AG20443 (cell line): ENCODE results near the gene SORCS3.

Source experiments
- DNase-seq: peaks from one replicate; pipeline ENCODE4 v3.0.0; 2012; ENCODE audit warnings: low spot score, mixed read lengths

The SORCS3 gene

GRCh38 chr10:105262666-105263065, 621.6 kb downstream of the SORCS3 start:
- no peak for DNase-seq

- no peak for DNase-seq
These were observed 626.0 kb downstream of the SORCS3 start for GRCh38 chr10:105266966-105267539.

- DNase-seq: no peak
These were observed 627.9 kb downstream of the SORCS3 start for GRCh38 chr10:105268961-105269360.

GRCh38 chr10:105269689-105270088, 628.6 kb downstream of the SORCS3 start:
- DNase-seq: no peak

- no peak for DNase-seq
These were observed 633.5 kb downstream of the SORCS3 start for GRCh38 chr10:105274556-105275070.

- no peak for DNase-seq
These were observed 637.3 kb downstream of the SORCS3 start for GRCh38 chr10:105278439-105278838.

- DNase-seq: no peak
These were observed 638.0 kb downstream of the SORCS3 start for GRCh38 chr10:105279101-105279500.

GRCh38 chr10:105280895-105281294, 639.8 kb downstream of the SORCS3 start:
- DNase-seq: no peak

- DNase-seq: no peak
These were observed 643.6 kb downstream of the SORCS3 start for GRCh38 chr10:105284476-105285215.

- no peak for DNase-seq
These were observed 646.9 kb downstream of the SORCS3 start for GRCh38 chr10:105288026-105288425.

- no peak for DNase-seq
These were observed 647.5 kb downstream of the SORCS3 start for GRCh38 chr10:105288613-105289012.

- no peak for DNase-seq
These were observed 650.5 kb downstream of the SORCS3 start for GRCh38 chr10:105291571-105291970.

- DNase-seq: no peak
These were observed 651.1 kb downstream of the SORCS3 start for GRCh38 chr10:105292236-105292635.
